Testis (tissue), 5 donors: ENCODE measurements around the gene PSMA6. TPM values are rescaled to one million over a fixed set of nuclear protein-coding genes. Genes with fewer than 3 reads are reported as not detected.

ENCODE experiments used
- DNase-seq: peaks from one replicate; pipeline ENCODE4 v3.0.0-alpha.2; 2019
- H3K27ac ChIP-seq, 2 donors: fragments of 200-600 bp; sonication (generic); one replicate each; pipeline ENCODE4 v1.5.1; 2019
- H3K27me3 ChIP-seq: fragments of 200-600 bp; sonication (generic); one replicate; pipeline ENCODE4 v1.5.1; 2019
- H3K36me3 ChIP-seq: fragments of 200-600 bp; sonication (generic); one replicate; pipeline ENCODE4 v1.5.1; 2017; ENCODE audit warnings: low read depth; ENCODE audit errors: missing control alignments
- H3K4me1 ChIP-seq: fragments of 200-600 bp; sonication (generic); one replicate; pipeline ENCODE4 v1.5.1; 2019
- H3K4me3 ChIP-seq, 2 donors: fragments of 200-600 bp; sonication (generic); one replicate each; pipeline ENCODE4 v1.5.1; 2017 to 2019
- H3K9me3 ChIP-seq: fragments of 200-600 bp; sonication (generic); one replicate; pipeline ENCODE4 v1.5.1; 2017
- CTCF ChIP-seq, 3 experiments: fragments of 450-650 bp in 2 of 3; fragments of 200-600 bp in 1 of 3; sonication (generic) in 1 of 3; IDR thresholded peaks; one replicate each; pipeline ENCODE4 v1.5.1; 2016 to 2019; ENCODE audit warnings: antibody characterized with exemption in 3 of 3, mild to moderate bottlenecking in 2 of 3, moderate library complexity in 1 of 3
- POLR2A ChIP-seq: fragments of 450-650 bp; IDR thresholded peaks from one replicate; pipeline ENCODE4 v1.6.1; 2017; ENCODE audit warnings: antibody characterized with exemption, mild to moderate bottlenecking, moderate library complexity
- WGBS, 2 donors: methylation state at CpG; one replicate each; pipeline ENCODE4 v1.1.5; 2018; 5-methylcytosine and 5-hydroxymethylcytosine counted together
- intact Hi-C: fragments of 100-400 bp; cut with DNase I; formaldehyde crosslinking; loops from one replicate; pipeline ENCODE4 v1.15.1; 2023; ENCODE audit warnings: low total_unique reads
- long read RNA-seq, 2 donors: transcript quantifications; one replicate each; lab custom pipeline, GENCODE V29; 2026
- polyA plus RNA-seq: library from polyadenylated mRNA; stranded (reverse); fragments of 350-450 nt; fragmentation: Illumina TruSeq; extraction: RNeasy Lipid Tissue Mini Kit (QIAGEN cat#74804); gene quantifications from one replicate; pipeline ENCODE4 v1.2.3, GENCODE V29; 2014; ENCODE audit warnings: low read depth, low replicate concordance; ENCODE audit not compliant: insufficient read depth
- total RNA-seq, 2 donors: library from RNA; depleted of rRNA; stranded (reverse); fragments of >200 nt; gene quantifications; one replicate each; pipeline ENCODE4 v1.2.3, GENCODE V29; 2016

Gene PSMA6
- total RNA-seq, result 100 to 1,000 TPM; 147 to 257 TPM
- polyA plus RNA-seq, result 461 TPM
- long read RNA-seq, donor 1, full-length matches to known transcripts, result 155 of 161 reads
- long read RNA-seq, donor 1, partial matches to known transcripts, result 6 of 161 reads
- long read RNA-seq, donor 1, other reads (novel, unspliced or antisense), result 0 of 161 reads
- long read RNA-seq, donor 2, full-length matches to known transcripts, result 79 of 79 reads
- long read RNA-seq, donor 2, partial matches to known transcripts, result 0 of 79 reads
- long read RNA-seq, donor 2, other reads (novel, unspliced or antisense), result 0 of 79 reads

GRCh38 chr14:35292051-35292769 is at the start of gene PSMA6:
TSS of gene PSMA6 (plus strand) at chr14:35292382. CDS start at chr14:35292477, 95 bp downstream.
- H3K4me1 ChIP-seq, result peaks cover 16% of the 10 kb centered on the region
- 0 to 1% methylated on average over 17 to 34 of the region's 40 CpGs for WGBS, 2 donors
- peak within 1 kb of the TSS; percentile 75 to 78 for H3K27ac ChIP-seq
- peak; percentile 99 for DNase-seq
- H3K9me3 ChIP-seq, result no peaks in the 10 kb centered on the region
- H3K4me3 ChIP-seq, result peak within 1 kb of the TSS; percentile 87 to 91
- H3K27me3 ChIP-seq, result no peaks in the 10 kb centered on the region
- TF ChIP-seq POLR2A (no peak), CTCF (IDR thresholded peaks at IDR 0.05) (no peak)
- intact Hi-C loops, result no loop called here
- no peaks in the 10 kb centered on the region for H3K36me3 ChIP-seq

GRCh38 chr14:35242599-35243311 is 49.4 kb upstream of the PSMA6 start:
- DNase-seq, result no peak
- H3K36me3 ChIP-seq, result no peaks in the 10 kb centered on the region
- H3K9me3 ChIP-seq, result no peaks in the 10 kb centered on the region
- H3K4me3 ChIP-seq, result no peak overlapping the region
- no peaks in the 10 kb centered on the region for H3K27me3 ChIP-seq
- no peak overlapping the region for H3K27ac ChIP-seq
- WGBS, 2 donors, result 92 to 93% methylated on average over 5 of the region's 5 CpGs
- TF ChIP-seq CTCF (IDR thresholded peaks at IDR 0.05) (no peak), POLR2A (no peak)
- intact Hi-C loops, result no loop called here
- no peaks in the 10 kb centered on the region for H3K4me1 ChIP-seq

GRCh38 chr14:35243956-35244355 is 48.2 kb upstream of the PSMA6 start:
- H3K4me1 ChIP-seq, result no peaks in the 10 kb centered on the region

GRCh38 chr14:35244542-35244941 is 47.6 kb upstream of the PSMA6 start:
- no peak overlapping the region for H3K27ac ChIP-seq
- 97 to 98% methylated on average over 4 of the region's 4 CpGs for WGBS, 2 donors
- no peaks in the 10 kb centered on the region for H3K36me3 ChIP-seq
- TF ChIP-seq CTCF (IDR thresholded peaks at IDR 0.05) (no peak), POLR2A (no peak)
- no peak overlapping the region for H3K4me3 ChIP-seq
- no peaks in the 10 kb centered on the region for H3K4me1 ChIP-seq
- intact Hi-C loops, result no loop called here
- DNase-seq, result no peak
- no peaks in the 10 kb centered on the region for H3K9me3 ChIP-seq
- no peaks in the 10 kb centered on the region for H3K27me3 ChIP-seq

More at GRCh38 chr14:35243956-35244355, 48.2 kb upstream of the PSMA6 start:
- H3K27ac ChIP-seq, result no peak overlapping the region
- no peak overlapping the region for H3K4me3 ChIP-seq
- TF ChIP-seq CTCF (IDR thresholded peaks at IDR 0.05), result no peak
- no peak for TF ChIP-seq POLR2A
- H3K27me3 ChIP-seq, result no peaks in the 10 kb centered on the region
- intact Hi-C loops, result no loop called here
- no peak for DNase-seq
- no peaks in the 10 kb centered on the region for H3K9me3 ChIP-seq
- no peaks in the 10 kb centered on the region for H3K36me3 ChIP-seq
- 90 to 97% methylated on average over 2 of the region's 2 CpGs for WGBS, 2 donors
